CD4-positive, alpha-beta T cell treated with Interleukin-17A for 4 hours (primary cell): ENCODE measurements around the gene RBM47.
"Not testable (repeated sequence)": the region's sequence is repeated elsewhere in the genome, so short reads cannot be mapped to it uniquely, and the experiment has no call there.

Experiments used
- DNase-seq: peaks from one replicate; pipeline ENCODE4 v3.0.0-alpha.2; 2020; ENCODE audit warnings: mixed read lengths

The RBM47 gene

DNA sequence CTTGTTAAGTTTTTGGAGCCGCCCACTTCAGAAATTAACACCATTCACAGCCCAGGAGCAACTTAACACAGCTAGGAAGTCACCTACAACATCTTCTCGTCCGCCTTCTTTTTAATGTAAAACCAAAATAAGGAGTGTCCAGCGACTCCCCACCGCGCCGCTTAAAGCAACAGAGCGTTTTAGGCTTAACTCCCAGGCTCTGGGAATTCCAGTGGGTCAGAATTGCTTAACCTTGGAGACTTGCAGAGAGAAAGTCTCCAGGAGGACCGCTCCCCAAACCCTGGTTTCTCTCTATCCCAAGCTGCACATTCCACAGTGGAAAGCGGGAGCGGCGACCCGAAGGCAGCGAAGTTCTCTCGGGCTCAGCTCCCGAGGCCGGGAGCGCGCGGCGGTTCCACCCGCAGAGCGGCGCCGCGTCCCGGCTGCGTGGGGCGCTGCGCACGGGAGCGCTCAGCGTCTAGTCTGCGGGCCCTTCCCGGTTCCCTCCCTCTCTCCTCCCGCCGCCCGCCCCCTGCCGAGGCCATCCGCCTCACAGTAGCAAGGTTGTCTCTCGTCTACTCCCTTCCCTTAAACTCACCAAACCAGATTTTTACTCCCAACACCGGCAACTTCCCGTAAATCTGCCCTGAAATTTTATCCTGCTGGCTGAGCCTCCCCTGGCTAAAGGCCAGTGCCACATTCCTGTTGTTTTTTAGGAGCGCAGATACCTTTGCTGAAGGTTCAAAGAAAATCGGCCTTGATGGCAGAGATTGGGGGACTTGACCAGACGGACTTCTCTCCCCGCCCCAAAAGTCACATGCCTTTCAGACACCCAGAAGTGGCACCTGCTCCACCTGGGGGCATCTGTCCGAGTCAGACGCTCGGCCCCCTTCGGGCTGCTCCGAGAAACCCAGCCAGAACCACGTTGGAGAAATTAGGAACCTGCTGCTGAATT is at the start of gene RBM47:
Gene RBM47 (minus strand): TSS at position 464 of the 934 bp plus-strand sequence. CDS start 190,971 bp downstream, outside the sequence.
- DNase-seq: peak; percentile 59

DNA sequence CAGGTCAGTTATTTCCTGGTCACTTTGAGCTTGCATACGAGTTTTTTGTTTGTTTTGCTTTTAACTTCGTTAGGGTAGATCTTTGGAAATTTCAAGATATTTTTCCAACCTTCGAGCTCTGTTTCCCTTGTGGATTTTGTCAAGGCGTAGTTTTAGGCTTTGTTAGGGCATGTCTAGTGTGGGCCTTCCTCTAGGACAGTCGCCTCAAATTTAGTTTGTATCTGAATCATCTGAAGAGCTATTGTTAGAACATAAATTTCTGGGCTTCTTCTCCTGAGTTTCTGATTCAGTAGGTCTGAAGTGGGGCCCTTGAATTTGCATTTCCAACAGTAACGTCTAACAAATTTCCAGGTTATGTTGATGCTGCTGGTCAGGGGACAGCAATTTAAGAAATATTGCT is 48.8 kb upstream of the RBM47 start:
- DNase-seq: no peak

DNA sequence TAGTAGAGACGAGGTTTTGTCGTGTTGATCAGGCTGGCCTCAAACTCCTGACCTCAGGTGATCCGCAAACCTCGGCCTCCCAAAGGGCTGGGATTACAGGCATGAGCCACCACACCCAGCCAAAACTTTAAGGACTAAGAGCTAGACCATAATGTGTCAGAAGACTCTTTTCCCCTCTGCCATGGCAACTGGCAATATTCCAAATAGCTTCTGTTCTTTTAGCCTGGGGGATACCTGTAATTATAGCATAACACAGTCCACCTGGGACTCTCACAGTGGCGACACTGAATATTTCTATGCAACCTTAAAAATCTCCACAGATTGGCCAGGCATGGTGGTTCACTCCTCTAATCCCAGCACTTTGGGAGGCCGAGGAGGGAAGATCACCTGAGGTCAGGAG is 45.5 kb upstream of the RBM47 start:
- DNase-seq: no peak

DNA sequence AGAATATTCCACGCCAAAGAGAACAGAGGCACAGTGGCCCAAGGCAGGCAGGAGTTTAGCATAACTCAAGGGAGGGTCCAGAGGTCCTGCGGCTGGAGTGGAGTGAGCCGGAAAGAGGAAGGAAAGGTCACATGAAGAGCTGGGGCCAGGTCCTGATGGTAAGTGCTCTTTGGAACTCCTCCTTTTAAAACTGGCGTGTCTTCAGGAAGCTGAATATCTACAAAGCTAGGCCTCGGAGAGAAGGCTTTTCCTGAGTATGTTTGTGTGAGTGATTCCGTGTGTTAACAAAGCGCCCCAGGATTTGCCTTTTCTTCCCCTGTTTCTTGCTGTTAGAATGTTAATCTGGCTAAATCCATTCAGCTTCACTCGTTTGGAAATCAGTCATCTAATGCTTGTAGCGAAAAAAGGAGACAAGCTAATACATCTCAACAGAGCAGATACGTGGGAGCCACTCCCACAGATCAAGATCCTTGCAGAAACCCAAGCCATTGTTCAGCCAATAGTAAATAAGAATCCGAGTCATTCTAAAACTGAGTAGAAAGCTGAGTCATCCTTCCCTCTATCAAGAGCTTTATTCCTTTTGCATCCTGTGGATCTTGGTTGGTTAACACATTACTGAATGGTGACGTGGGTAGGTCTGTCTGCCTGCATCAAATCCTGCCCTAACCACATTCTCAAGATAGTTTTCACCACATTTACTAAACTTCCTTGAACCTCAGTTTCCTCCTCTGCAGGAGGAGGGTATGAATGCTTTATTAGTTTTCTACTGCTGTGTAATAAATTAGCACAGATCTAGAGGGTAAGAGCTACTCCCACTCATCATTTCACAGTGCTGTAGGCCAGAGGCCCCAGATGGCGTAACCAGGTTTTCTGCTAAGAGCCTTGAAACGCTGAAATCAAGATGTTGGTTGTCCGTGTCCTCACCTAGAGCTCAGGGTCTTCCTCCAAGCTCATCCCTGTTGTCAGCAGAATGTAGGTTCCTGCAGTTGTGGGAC is 43.2 kb upstream of the RBM47 start:
- DNase-seq: peak; percentile 20

DNA sequence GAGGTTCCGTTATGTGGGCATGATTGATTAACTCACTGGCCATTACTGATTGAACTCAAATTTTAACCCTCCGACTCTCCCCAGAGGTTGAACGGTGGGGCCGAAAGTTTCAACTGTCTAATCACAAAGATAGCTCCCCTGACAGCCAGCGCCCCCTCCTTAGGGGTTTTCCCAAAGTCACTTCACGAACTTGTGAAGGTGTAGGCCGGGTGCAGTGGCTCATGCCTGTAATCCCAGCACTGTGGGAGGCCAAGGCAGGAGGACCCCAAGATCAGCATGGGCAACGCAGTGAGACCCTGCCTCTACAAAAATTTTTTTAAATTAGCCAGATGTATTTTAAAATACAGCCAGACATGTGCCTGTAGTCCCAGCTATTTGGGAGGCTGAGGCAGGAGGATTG is 39.8 kb upstream of the RBM47 start:
- no peak for DNase-seq

DNA sequence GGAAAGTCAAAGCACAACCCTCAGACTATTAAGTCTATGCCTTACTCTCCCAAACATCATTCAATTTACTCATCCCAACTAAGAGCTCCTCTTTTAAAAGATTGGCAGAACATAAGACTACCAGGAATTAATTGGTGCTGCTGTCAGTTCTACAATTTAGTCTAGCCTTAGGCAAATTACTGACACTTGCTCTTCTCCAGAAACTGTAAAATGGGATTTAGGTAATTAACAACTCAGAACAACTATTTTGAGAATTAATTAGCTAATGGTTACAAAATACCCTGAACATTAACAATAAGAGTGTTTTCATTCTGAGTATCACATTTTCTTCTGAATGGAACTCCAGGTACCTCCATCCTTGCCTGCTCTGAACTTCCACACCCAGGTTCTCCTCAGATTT is 36.2 kb upstream of the RBM47 start:
- DNase-seq: no peak

DNA sequence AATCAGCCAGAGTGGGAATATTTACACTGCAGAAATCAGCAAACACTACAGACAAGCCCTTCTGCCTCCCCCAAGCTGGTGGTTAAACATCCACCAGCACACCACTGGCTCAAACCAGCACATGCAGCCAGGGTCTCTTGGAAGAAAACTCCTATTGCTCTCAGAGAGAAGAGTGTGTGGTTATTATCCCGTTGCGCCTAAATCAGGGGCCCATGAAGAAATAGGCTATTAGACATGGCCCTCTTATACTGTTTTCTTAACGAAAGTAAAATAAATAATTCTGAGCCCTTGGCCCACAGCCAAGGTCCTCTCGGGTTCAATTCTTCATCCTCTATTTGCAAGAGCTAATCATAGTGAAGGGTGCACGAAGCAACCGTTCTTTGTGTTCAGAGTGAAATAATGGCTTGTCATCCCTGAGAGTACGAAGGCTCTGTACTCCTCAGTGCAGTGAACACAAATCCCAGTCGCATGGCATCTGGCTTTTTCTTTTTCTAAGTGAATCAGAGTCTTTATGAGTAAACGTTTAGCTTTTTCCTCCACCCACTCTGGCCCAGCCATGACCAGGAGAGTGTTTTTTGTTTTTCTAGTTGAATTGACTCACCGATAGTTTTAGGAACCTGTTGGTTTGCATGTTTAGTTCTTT is 33.4 kb upstream of the RBM47 start:
- DNase-seq: no peak

DNA sequence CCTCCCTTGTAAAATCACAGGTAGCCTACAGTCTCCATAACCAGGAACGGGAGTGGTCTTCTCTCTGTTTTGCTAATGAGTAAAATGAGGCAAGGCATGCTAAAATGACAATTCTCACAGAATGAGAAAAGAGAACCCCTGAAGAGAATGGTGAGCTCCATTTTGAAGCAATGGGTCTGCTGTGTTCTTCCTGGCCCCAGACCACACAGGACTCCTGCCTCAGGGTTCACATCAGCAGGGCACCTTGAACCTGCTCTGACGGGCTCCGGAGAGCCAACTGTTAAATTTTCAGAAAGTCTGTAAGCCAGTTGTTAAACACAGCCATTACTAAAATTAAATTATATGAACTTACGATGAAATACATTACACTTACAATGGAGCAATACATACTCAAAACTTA is 32.1 kb upstream of the RBM47 start:
- DNase-seq: no peak

DNA sequence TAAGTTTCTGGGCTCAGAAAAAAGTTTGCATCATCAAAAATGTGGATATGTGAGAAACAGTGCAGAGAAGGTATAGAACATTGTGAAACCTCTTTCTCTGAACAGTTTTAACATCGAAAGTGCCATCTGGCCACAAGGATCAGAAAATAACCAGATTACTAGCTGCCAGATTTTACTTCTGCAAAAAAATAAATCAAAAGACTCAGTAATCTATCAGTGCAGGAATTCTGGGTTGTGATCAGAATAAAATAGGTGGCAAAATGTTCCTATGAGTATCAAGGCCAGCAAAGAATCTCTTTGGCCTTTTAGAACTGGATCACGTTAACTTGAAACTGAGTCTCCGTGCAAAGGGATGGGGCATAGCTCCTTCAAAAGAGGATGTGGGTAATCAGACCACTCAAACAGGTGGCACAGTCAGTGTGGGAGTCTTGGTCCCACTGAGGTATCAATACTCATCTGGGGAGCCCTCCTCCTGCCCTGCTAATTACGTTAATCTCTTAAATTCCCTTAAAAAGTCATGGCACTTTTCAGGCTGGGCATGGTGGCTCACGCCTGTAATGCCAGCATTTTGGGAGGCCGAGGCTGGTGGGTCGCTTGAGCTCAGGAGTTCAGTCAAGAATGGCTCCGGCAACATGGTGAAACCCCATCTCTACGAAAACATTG is 26.7 kb upstream of the RBM47 start:
- no peak for DNase-seq

DNA sequence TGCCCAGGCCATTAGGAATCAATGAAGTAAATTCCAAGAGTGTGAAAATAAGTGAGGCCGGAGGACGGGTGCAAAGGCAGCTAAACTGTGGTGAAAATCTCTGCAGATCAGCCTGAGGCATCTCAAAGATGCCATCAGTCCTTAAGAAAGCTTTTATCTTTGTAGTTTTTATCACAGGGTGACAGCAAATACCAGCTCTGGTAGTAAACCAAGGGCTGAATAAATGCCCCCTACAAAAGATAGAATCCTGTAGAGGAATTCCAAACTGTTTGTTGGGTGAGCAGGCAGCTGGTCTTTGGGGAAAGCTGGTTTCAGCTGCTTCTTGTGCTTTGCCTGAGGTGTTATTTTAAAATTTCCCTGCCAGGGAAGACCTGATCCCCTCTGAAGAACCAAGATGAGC is 21.6 kb upstream of the RBM47 start:
- no peak for DNase-seq

DNA sequence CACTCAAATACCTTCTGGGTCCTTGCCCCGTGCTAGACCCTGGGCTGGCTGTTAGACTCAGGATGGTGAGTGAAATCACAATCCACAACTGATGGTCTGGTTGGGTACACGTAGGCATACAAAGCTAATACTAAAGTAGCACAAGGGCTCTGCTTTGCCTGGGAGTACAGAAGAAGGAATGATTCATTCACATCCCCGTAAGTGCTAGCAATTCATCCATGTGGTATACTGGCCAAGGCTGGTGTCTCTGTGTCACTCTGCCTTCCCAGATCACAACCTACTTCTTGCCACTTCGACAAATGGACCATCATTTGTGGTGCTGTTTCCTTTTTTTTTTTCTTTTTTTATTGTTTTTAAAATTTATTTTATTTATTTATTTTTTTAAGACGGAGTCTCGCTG is 19.7 kb upstream of the RBM47 start:
- DNase-seq: no peak

DNA sequence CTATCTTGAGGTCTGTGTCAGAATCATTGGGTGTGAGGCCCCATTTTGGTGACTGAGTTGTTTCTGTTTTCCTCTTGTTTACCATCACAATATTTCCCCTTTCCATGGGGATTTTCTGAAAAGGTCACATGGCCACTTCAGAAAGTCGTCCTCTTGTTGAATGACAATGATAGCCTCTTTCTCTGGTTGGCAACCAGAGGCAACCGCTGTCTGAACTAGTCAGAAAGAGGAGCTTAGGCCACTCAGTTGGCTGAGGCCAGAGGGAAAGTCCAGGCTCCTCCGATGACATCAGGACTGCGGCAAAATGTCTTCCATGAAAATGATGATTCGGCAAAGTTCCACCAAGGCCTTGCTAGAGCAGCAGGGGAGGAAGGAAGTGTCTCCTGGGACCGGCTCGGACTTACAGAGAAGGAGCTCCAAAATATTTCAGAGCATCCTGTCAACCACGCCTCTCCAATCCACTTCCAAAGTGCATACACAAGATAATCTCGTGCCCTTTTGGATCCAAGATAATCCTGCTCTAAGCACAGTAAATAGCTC is 19.1 kb upstream of the RBM47 start:
- DNase-seq: no peak

DNA sequence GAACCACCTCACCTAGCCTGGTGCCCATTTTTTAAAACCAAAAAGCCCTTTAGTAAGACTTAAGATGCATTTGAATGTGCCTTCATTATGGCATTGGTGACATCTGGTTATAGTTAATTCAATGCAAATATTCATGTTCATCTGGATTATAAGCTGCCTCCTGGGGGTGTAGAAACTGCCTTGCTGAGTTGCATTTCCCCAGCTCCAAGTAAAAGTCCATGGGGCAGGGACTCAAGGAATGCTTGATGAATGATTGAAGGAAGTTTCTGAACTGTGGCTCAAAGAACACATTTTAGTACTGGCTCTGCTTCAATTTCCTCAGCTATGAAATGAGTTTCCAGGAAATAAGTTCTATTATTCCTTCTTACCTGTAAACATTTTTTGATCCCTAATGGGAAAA is 18.5 kb upstream of the RBM47 start:
- DNase-seq: no peak

DNA sequence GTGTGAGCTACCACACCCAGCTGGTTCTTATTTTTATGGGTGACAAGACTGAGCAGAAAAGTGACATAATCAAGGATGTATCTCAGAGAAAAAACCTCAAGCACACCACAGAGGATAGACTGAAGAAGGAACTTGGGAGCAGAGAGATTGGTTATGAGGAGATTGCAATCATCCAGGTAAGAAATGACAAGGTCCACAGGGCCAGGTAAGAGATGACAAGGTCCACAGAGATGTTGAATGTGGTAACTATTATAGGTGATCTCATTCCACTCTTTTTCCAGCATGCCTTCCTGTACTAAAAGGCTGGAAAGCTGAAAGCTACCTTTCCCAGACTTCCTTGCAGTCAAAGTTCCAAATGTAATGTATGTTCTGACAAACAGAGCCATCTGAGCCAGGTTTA is 15.9 kb upstream of the RBM47 start:
- DNase-seq: no peak

DNA sequence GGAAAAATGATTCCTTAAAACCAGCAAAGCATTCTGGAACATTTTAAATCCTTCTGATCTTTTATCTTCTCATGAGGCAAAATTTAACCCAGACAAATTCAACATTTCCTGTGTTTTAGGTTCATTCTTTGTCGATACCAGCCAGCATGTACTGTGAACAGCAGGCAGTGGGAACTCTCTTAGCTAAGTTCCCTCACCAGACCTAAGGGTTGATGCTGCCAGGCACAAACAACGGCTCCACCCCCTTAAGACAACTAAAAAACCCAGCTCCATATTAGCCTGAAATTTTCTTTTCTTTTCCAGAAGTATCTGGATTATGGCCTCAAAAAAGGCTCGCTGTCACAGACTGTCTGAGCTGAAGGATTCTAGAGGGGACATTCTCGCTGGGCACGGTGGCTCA is 2.4 kb upstream of the RBM47 start:
- DNase-seq: no peak

DNA sequence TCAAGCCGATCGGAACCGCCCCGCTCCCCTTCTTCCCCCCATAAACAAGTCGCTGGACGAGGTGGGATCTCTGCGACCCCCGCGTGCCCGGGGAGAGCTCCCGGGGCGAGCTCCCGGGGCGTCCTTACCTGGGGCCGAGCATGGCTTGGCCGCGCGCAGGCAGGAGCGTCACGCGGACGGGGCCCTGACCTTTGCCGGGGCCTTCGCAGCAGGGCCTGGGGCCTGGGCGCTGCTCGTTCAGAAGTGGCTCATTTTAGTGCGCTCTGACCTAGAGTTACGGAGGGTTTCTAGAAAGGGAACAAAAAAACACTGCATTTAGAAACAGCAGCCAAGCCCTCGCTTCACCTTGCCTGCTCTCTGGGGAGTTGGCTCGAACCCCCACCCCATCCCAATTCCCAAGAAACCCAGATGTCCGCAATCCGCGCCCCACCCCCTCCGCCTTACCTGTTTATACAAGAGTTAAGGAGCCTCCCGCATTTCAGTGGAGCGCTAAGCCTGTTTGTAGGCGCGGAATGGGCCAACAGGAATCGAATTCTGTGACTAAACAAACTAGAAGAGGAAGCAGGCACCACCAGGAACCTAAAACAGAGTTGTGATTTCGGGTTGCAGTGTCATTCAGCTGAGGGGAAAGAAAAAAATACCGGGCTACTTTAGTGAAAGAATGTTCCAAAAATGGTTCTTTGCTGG is 814 bp upstream of the RBM47 start:
- peak; percentile 4 for DNase-seq

DNA sequence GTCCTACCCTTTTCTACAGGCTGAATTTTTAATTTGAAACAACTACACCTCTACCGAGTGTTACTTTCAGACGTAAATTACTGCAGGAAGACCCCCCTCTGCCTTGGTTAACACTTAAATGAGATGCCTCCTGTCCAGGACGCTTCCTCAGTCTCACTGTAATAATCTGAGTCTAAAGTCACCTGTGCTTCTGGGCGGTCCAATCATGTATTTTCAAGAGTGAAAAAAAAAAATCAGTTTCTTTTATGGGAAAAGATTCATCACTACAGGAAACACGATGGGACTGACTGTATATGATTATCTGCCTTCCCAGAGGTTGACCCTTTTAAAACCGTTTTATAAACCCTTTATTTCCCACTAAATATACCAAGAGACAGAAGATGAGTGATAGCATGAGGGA is 776 bp downstream of the RBM47 start:
- no peak for DNase-seq

DNA sequence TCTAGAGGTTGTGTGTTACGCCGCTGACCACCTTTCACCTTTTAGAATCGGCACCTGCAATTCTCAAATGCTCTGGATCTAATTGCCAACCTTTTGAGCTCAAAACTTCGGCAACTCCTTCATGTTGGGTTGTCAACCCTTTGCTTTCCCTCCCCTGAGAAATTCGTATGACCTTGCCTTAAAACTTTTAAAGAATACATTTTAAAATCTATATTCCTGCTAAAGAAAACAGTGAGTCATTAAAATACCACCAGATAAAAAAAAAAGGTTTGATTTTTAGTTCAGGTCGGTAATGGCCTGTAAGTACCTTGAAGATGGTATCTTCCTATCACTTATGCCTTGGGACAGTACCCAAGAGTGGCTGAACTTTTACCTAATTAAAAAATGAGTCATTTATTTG is 1.3 kb downstream of the RBM47 start:
- DNase-seq: not testable (repeated sequence)

DNA sequence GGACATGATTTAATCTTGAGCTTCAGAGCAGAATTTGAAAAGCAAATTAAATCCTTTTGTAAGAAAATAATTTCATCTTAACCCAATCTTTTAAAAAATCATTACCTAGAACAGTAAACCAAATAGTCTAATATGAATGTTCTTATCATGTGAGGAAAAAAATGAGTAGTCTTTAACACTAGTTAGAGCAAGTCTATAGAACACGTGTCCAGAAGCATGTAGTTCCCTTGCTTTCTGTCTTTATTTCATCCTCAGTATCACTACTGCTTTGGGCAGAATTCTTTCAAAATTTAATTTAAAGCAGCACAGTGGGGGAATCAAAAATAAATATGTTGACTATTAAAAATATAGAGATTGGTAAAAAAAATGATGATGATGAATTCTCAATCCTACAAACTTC is 2.1 kb downstream of the RBM47 start:
- DNase-seq: no peak

DNA sequence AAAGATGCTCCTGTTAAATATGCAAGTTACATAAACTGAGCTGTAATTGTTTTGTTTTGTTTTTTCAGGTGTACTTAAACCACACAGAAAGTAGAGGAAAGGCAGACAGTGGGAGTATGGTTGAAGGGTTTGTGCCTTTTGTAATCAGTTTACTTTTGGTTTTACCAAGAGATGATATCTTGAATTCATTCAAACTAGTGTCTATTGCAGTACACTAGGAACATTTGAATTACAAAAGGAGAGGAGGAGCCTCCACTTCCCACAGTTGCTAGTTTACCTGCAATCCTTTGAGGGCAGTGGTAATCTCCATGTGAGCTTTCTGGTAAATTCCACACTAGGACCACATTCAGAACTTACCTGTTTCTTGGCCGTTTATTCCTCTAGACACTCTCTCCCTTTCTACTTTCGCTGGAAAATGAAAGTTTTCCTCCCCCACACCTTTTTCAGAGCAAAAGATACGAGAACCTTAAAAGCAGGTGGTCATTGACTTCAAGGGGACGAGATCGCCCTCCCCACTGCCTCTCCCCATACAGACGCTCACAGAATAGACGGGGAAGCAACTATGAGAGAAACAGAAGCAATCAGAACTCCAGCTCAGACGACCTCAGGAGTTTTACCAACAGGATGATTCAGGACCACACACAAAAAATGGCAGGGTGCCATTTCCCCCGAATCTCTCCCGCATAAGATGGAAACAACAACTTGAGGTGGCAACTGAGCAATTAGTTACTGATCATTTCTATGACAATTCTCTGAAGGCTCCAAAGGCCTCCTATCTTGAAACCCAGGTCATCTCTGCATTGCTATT is 3.3 kb downstream of the RBM47 start:
- no peak for DNase-seq

DNA sequence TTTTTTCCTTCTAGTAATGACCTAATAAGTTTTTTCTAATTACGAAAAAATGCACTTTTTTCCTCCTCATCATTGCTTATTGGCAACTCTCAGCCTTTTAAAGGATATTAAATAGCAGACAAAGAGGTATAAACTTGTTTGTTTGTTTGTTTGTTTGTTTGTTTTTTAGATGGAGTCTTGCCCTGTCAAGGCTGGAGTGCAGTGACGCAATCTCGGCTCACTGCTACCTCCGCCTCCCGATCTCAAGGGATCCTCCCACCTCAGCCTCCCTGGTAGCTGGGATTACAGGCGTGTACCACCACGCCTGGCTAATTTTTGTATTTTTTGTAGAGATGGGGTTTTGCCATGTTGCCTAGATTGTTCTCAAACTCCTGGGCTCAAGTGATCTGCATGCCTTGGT is 6.0 kb downstream of the RBM47 start:
- DNase-seq: no peak
